Endothelial cell of umbilical vein (primary cell): Measurements from ENCODE around the gene PDE1A. TPM values are rescaled to one million over a fixed set of nuclear protein-coding genes. Genes with fewer than 3 reads are reported as not detected.

Experiments used
- BruUV-seq: library from RNA; stranded (reverse); fragments of 400-500 nt; replicated peaks from 2 replicates; lab custom pipeline; 2021; lab: Mats Ljungman, UMichigan
- CTCF ChIA-PET: fragments of 300-600, 350-600 bp; sonication (Branson Sonifier 250); formaldehyde crosslinking; loops from one replicate; lab custom pipeline; 2021; ENCODE audit warnings: antibody characterized with exemption, inconsistent platforms; lab: Charles Lee
- POLR2A ChIA-PET: fragments of 300-600, 350-600 bp; sonication (Branson Sonifier 250); formaldehyde crosslinking; loops from one replicate; lab custom pipeline; 2021; ENCODE audit warnings: antibody characterized with exemption, inconsistent platforms; lab: Charles Lee
- DNase-seq: peaks from one replicate; pipeline ENCODE4 v3.0.0-alpha.2; 2011; ENCODE audit warnings: low read depth, low spot score
- FAIRE-seq: peaks from 2 replicates; lab custom pipeline; 2011; peaks lifted over from hg19 to GRCh38; lab: Jason Lieb, UNC
- H2AFZ ChIP-seq: 2 replicates; pipeline ENCODE4 v1.6.0; 2012; ENCODE audit warnings: low read depth, low read length, control low read depth, inconsistent platforms
- H3K27ac ChIP-seq: 2 replicates; pipeline ENCODE4 v1.5.1; 2011; ENCODE audit warnings: low read depth, mild to moderate bottlenecking, control low read depth, low read length, moderate library complexity; ENCODE audit not compliant: insufficient read depth
- H3K27me3 ChIP-seq, 2 experiments: 2 replicates each; pipeline versions ENCODE4 v1.6.0 to v1.6.1; 2011; ENCODE audit warnings: low read length in 2 of 2, mixed read lengths in 1 of 2; ENCODE audit not compliant: control insufficient read depth in 2 of 2, insufficient read depth in 2 of 2
- H3K36me3 ChIP-seq, 2 experiments: 2 replicates in 1 of 2; 3 replicates in 1 of 2; pipeline ENCODE4 v1.5.1; 2011; ENCODE audit warnings: low read length in 2 of 2, mild to moderate bottlenecking in 1 of 2, moderate library complexity in 1 of 2; ENCODE audit not compliant: control insufficient read depth in 2 of 2, insufficient read depth in 2 of 2; ENCODE audit errors: extremely low read depth in 1 of 2
- H3K4me1 ChIP-seq: 3 replicates; pipeline ENCODE4 v1.5.1; 2011; ENCODE audit warnings: mild to moderate bottlenecking, low read length; ENCODE audit not compliant: control insufficient read depth, insufficient read depth; ENCODE audit errors: extremely low read depth
- H3K4me2 ChIP-seq: 2 replicates; pipeline ENCODE4 v1.6.1; 2011; ENCODE audit warnings: low read length, control low read depth, mixed read lengths; ENCODE audit not compliant: insufficient read depth
- H3K4me3 ChIP-seq, 3 experiments: fragments of 200-600 bp in 1 of 3; sonication (generic), shearing (Covaris generic) in 1 of 3; replicated peaks in 1 of 3; 2 replicates each; pipeline ENCODE4 v1.5.1; 2011 to 2016; ENCODE audit warnings: control low read depth in 3 of 3, low read length in 3 of 3, mild to moderate bottlenecking in 2 of 3, inconsistent platforms in 1 of 3, low read depth in 1 of 3, moderate library complexity in 1 of 3; ENCODE audit not compliant: insufficient read depth in 1 of 3
- H3K79me2 ChIP-seq: 2 replicates; pipeline ENCODE4 v1.6.0; 2012; ENCODE audit warnings: low read length, inconsistent platforms; ENCODE audit not compliant: control insufficient read depth, insufficient read depth
- H3K9ac ChIP-seq: replicated peaks from 2 replicates; pipeline ENCODE3; 2011; ENCODE audit warnings: low read length, control low read depth; ENCODE audit not compliant: insufficient read depth; ENCODE audit errors: extremely low read depth
- H3K9me1 ChIP-seq: replicated peaks from 3 replicates; pipeline ENCODE4 v1.6.0; 2011; ENCODE audit warnings: mild to moderate bottlenecking, low read length; ENCODE audit not compliant: control insufficient read depth, insufficient read depth; ENCODE audit errors: extremely low read depth
- H3K9me3 ChIP-seq: replicated peaks from 2 replicates; pipeline ENCODE4 v1.5.1; 2012; ENCODE audit warnings: low read length, inconsistent platforms; ENCODE audit not compliant: control insufficient read depth, insufficient read depth
- H4K20me1 ChIP-seq: replicated peaks from 2 replicates; pipeline ENCODE3; 2011; ENCODE audit warnings: mild to moderate bottlenecking, low read length; ENCODE audit not compliant: control insufficient read depth, insufficient read depth; ENCODE audit errors: extremely low read depth
- CTCF ChIP-seq, 2 donors: IDR thresholded peaks; 1 replicate in 1 of 2; 2 replicates in 1 of 2; pipeline ENCODE4 v1.5.1; 2011; ENCODE audit warnings: low read length in 2 of 2, mild to moderate bottlenecking in 2 of 2, moderate library complexity in 2 of 2, control low read depth in 1 of 2, inconsistent platforms in 1 of 2, low read depth in 1 of 2; ENCODE audit not compliant: insufficient read depth in 1 of 2; ENCODE audit errors: extremely low read depth in 1 of 2
- EZH2 ChIP-seq: IDR thresholded peaks from 2 replicates; pipeline ENCODE4 v1.6.1; 2012; ENCODE audit warnings: borderline replicate concordance, low read depth, mild to moderate bottlenecking, moderate library complexity, low read length, inconsistent platforms; ENCODE audit not compliant: severe bottlenecking
- FOS ChIP-seq: IDR thresholded peaks from 2 replicates; pipeline ENCODE4 v1.6.1; 2011; ENCODE audit warnings: mild to moderate bottlenecking, low read length, moderate library complexity, borderline replicate concordance; ENCODE audit not compliant: insufficient read depth
- GATA2 ChIP-seq: IDR thresholded peaks from 2 replicates; pipeline ENCODE4 v1.7.0; 2011; ENCODE audit warnings: low read depth, mild to moderate bottlenecking, moderate library complexity, mixed read lengths, low read length; ENCODE audit not compliant: insufficient read length, insufficient read depth
- JUN ChIP-seq: IDR thresholded peaks from 2 replicates; pipeline ENCODE4 v1.6.1; 2011; ENCODE audit warnings: borderline replicate concordance, low read depth; ENCODE audit not compliant: insufficient read length, insufficient read depth
- MAX ChIP-seq: IDR thresholded peaks from 2 replicates; pipeline ENCODE4 v1.6.1; 2011; ENCODE audit not compliant: insufficient read depth, insufficient read length
- MYC ChIP-seq: IDR thresholded peaks from one replicate; pipeline ENCODE4 v1.6.1; 2011; ENCODE audit warnings: mild to moderate bottlenecking, low read depth, low read length
- POLR2A ChIP-seq: IDR thresholded peaks from 2 replicates; pipeline ENCODE4 v1.6.1; 2012; ENCODE audit warnings: low read depth, mild to moderate bottlenecking, control low read depth, low read length
- POLR2AphosphoS5 ChIP-seq: IDR thresholded peaks from 2 replicates; pipeline ENCODE4 v1.6.1; 2012; ENCODE audit warnings: low read depth, mild to moderate bottlenecking, control low read depth, low read length, moderate library complexity; ENCODE audit not compliant: insufficient read depth
- dilution Hi-C: fragments of 300-500 bp; cut with MboI; formaldehyde crosslinking; loops from one replicate; pipeline ENCODE4 v1.15.0; 2019; ENCODE audit warnings: low sequenced_read_pairs; ENCODE audit not compliant: extremely low pct_ligation_motif_present
- intact Hi-C: fragments of 100-400 bp; cut with micrococcal nuclease; formaldehyde crosslinking; loops from one replicate; pipeline ENCODE4 v1.10.0; 2022
- polyA plus RNA-seq, 4 experiments: library from polyadenylated mRNA; depleted of rRNA in 3 of 4; stranded (reverse) in 3 of 4; unstranded in 1 of 4; fragments of >200 nt; gene quantifications; 2 replicates each; pipeline versions ENCODE4 v1.2.1 to v1.2.3, GENCODE V29; 2011 to 2012; ENCODE audit warnings: missing spikeins in 1 of 4
- total RNA-seq: library from RNA; stranded (reverse); gene quantifications from 2 replicates; pipeline ENCODE4 v1.2.3, GENCODE V29; 2021

PDE1A gene
- total and polyA plus RNA-seq, 2 donors (not counting 3 experiments of a cell fraction or from before 2014, with no cell fraction given) = 0.43 to 0.49 TPM

GRCh38 chr2:182360663-182361260, 66.1 kb downstream of the PDE1A start:
- ChIA-PET CTCF (no interaction called here), POLR2A (no interaction called here)
- no TSS peak for BruUV-seq
- Histone ChIP-seq H3K4me3 (no peak overlapping the region), H3K9ac (no peak overlapping the region), H3K4me1 (no peaks in the 10 kb centered on the region), H4K20me1 (no peaks in the 10 kb centered on the region), H3K36me3 (no peaks in the 10 kb centered on the region), H3K9me3 (no peaks in the 10 kb centered on the region), H3K9me1 (no peaks in the 10 kb centered on the region), H3K4me2 (no peak overlapping the region), H3K27me3 (no peaks in the 10 kb centered on the region), H3K79me2 (no peaks in the 10 kb centered on the region), H2AFZ (no peak overlapping the region), H3K27ac (no peak overlapping the region)
- dilution Hi-C loops = no loop called here
- intact Hi-C loops = no loop called here
- FAIRE-seq (no peak), DNase-seq (no peak)
- no peak for TF ChIP-seq FOS
- TF ChIP-seq MYC = no peak
- TF ChIP-seq CTCF (IDR thresholded peaks at IDR 0.05; ENCODE audit: extremely low read depth in 1 of 2, insufficient read depth in 1 of 2, low read depth in 1 of 2, low read length in 2 of 2) = no peak
- TF ChIP-seq MAX = no peak
- no peak for TF ChIP-seq EZH2
- TF ChIP-seq GATA2 = no peak
- TF ChIP-seq JUN = no peak
- TF ChIP-seq POLR2AphosphoS5 = no peak
- TF ChIP-seq POLR2A = no peak
